Activated effector memory CD4-positive, alpha-beta T cell treated with anti-CD3 and anti-CD28 coated beads, Interleukin-2, amount 50 U/mL, for 16 hours (primary cell): ENCODE measurements around the gene BEAN1.
A peak's percentile ranks its signal among the peaks of the same experiment; 100 is the strongest.

Experiments
- DNase-seq: peaks from one replicate; pipeline ENCODE4 v3.0.0-alpha.2; 2020

BEAN1 gene

GRCh38 chr16:66427036-66427860 is at the start of gene BEAN1:
TSS of gene BEAN1 (plus strand) at chr16:66427295. CDS start at chr16:66437677, 10,382 bp downstream.
- no peak for DNase-seq

GRCh38 chr16:66377324-66377723 is 49.8 kb upstream of the BEAN1 start:
- DNase-seq = peak; percentile 38

- peak; percentile 21 for DNase-seq
Measured at GRCh38 chr16:66378741-66379570, 48.1 kb upstream of the BEAN1 start.

GRCh38 chr16:66379571-66379941 is 47.5 kb upstream of the BEAN1 start:
- DNase-seq = peak; percentile 8

GRCh38 chr16:66380421-66380820 is 46.7 kb upstream of the BEAN1 start:
- DNase-seq = no peak

- no peak for DNase-seq
Measured at GRCh38 chr16:66381585-66382170, 45.4 kb upstream of the BEAN1 start.

- no peak for DNase-seq
Measured at GRCh38 chr16:66382171-66382965, 44.7 kb upstream of the BEAN1 start.

GRCh38 chr16:66382966-66383299 is 44.2 kb upstream of the BEAN1 start:
- DNase-seq = no peak

GRCh38 chr16:66383551-66383950 is 43.5 kb upstream of the BEAN1 start:
- DNase-seq = no peak

- DNase-seq = no peak
Measured at GRCh38 chr16:66385415-66385814, 41.7 kb upstream of the BEAN1 start.

GRCh38 chr16:66386629-66387622 is 40.2 kb upstream of the BEAN1 start:
- DNase-seq = no peak

- DNase-seq = no peak
Measured at GRCh38 chr16:66387817-66388332, 39.2 kb upstream of the BEAN1 start.

- no peak for DNase-seq
Measured at GRCh38 chr16:66388350-66389139, 38.5 kb upstream of the BEAN1 start.

GRCh38 chr16:66389256-66390176 is 37.6 kb upstream of the BEAN1 start:
- no peak for DNase-seq

- no peak for DNase-seq
Measured at GRCh38 chr16:66390346-66391108, 36.6 kb upstream of the BEAN1 start.

- no peak for DNase-seq
Measured at GRCh38 chr16:66391726-66392670, 35.1 kb upstream of the BEAN1 start.

GRCh38 chr16:66395806-66396555 is 31.1 kb upstream of the BEAN1 start:
- no peak for DNase-seq
